Stimulated activated CD8-positive, alpha-beta memory T cell treated with anti-CD3 and anti-CD28 coated beads, Interleukin-12 subunit alpha, Interleukin-12 subunit beta, amount 100 ng/mL, for 4 hours (primary cell): Measurements from ENCODE around the gene FAM107A.
"Not testable (repeated sequence)": the region's sequence is repeated elsewhere in the genome, so short reads cannot be mapped to it uniquely, and the experiment has no call there.

ENCODE experiments used
- DNase-seq: peaks from one replicate; pipeline ENCODE4 v3.0.0-alpha.2; 2020; ENCODE audit warnings: low read depth

The FAM107A gene

GRCh38 chr3:58536501-58537411, 40.4 kb downstream of the FAM107A start, which contains the start of gene ACOX2:
ACOX2 (minus strand) TSS chr3:58537190; CDS start chr3:58535106, 2,084 bp downstream.
- no peak for DNase-seq

- no peak for DNase-seq
These were observed 41.4 kb downstream of the FAM107A start for GRCh38 chr3:58535531-58536500.

GRCh38 chr3:58534592-58535494, 42.3 kb downstream of the FAM107A start:
- no peak for DNase-seq

GRCh38 chr3:58532794-58533220, 44.4 kb downstream of the FAM107A start:
- DNase-seq: peak; percentile 69

- no peak for DNase-seq
These were observed 45.2 kb downstream of the FAM107A start for GRCh38 chr3:58531956-58532355.

GRCh38 chr3:58531555-58531954, 45.6 kb downstream of the FAM107A start:
- no peak for DNase-seq

- no peak for DNase-seq
These were observed 46.8 kb downstream of the FAM107A start for GRCh38 chr3:58530354-58530865.

- DNase-seq: no peak
These were observed 47.5 kb downstream of the FAM107A start for GRCh38 chr3:58529516-58530353.

GRCh38 chr3:58528629-58529028, 48.6 kb downstream of the FAM107A start:
- no peak for DNase-seq

GRCh38 chr3:58527440-58527839, 49.8 kb downstream of the FAM107A start:
- DNase-seq: not testable (repeated sequence)

GRCh38 chr3:58526515-58526957, 50.7 kb downstream of the FAM107A start:
- no peak for DNase-seq

- no peak for DNase-seq
These were observed 52.8 kb downstream of the FAM107A start for GRCh38 chr3:58524326-58524888.

GRCh38 chr3:58522759-58523425, 54.3 kb downstream of the FAM107A start:
- DNase-seq: no peak

- no peak for DNase-seq
These were observed 55.1 kb downstream of the FAM107A start for GRCh38 chr3:58521917-58522631.

- no peak for DNase-seq
These were observed 55.9 kb downstream of the FAM107A start for GRCh38 chr3:58521336-58521670.

- no peak for DNase-seq
These were observed 56.5 kb downstream of the FAM107A start for GRCh38 chr3:58520403-58521335.

- DNase-seq: no peak
These were observed 57.4 kb downstream of the FAM107A start for GRCh38 chr3:58519668-58520402.
